ENCODE results near the gene MLLT3.

The MLLT3 gene

DNA sequence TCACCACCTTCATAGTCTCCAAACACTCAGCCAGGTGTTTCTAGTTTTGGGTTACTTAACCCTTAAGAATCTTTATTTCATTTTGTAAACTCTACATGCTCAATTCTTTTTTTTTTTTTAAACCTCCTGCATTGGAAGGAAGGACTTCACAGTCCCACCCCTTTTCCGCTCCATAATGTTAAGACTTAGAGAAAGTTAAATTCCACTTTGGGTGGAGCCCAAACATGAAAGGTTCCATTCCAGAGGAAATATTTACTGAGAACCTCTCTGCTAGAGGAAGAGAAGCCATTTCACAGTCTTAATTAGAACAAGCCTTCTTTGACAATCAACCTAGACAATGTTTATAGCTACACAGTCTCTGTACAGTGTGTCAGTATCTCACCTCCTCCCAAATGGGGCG, 312.3 kb downstream of the MLLT3 start:
- TF ChIP-seq ZNF8 (CRISPR knock-in tag; IDR thresholded peaks at IDR 0.05): no peak
- ATAC-seq: no peak

GRCh38 chr9:20309124-20309523, 313.2 kb downstream of the MLLT3 start:
- TF ChIP-seq ZNF565 (CRISPR knock-in tag; conservative IDR thresholded peaks at IDR 0.05; ENCODE audit: low read depth) (no peak), OSR1 (CRISPR knock-in tag; IDR thresholded peaks at IDR 0.05) (no peak), ZNF8 (CRISPR knock-in tag; IDR thresholded peaks at IDR 0.05) (no peak), ARNTL (CRISPR knock-in tag; IDR thresholded peaks at IDR 0.05; ENCODE audit: borderline replicate concordance, low read depth) (no peak), TOX (CRISPR knock-in tag; IDR thresholded peaks at IDR 0.05; ENCODE audit: borderline replicate concordance) (no peak), GLIS3 (CRISPR knock-in tag; IDR thresholded peaks at IDR 0.05) (no peak), ZFP3 (CRISPR knock-in tag; IDR thresholded peaks at IDR 0.05) (no peak), PPARA (CRISPR knock-in tag; IDR thresholded peaks at IDR 0.05; ENCODE audit: borderline replicate concordance) (no peak), RARB (CRISPR knock-in tag; IDR thresholded peaks at IDR 0.05) (no peak), ZNF70 (CRISPR knock-in tag; IDR thresholded peaks at IDR 0.05) (no peak)
- TF ChIP-seq, protein P1, sequence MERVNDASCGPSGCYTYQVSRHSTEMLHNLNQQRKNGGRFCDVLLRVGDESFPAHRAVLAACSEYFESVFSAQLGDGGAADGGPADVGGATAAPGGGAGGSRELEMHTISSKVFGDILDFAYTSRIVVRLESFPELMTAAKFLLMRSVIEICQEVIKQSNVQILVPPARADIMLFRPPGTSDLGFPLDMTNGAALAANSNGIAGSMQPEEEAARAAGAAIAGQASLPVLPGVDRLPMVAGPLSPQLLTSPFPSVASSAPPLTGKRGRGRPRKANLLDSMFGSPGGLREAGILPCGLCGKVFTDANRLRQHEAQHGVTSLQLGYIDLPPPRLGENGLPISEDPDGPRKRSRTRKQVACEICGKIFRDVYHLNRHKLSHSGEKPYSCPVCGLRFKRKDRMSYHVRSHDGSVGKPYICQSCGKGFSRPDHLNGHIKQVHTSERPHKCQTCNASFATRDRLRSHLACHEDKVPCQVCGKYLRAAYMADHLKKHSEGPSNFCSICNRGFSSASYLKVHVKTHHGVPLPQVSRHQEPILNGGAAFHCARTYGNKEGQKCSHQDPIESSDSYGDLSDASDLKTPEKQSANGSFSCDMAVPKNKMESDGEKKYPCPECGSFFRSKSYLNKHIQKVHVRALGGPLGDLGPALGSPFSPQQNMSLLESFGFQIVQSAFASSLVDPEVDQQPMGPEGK (CRISPR knock-in tag; IDR thresholded peaks at IDR 0.05; ENCODE audit: borderline replicate concordance): no peak
- TF ChIP-seq, protein P2, sequence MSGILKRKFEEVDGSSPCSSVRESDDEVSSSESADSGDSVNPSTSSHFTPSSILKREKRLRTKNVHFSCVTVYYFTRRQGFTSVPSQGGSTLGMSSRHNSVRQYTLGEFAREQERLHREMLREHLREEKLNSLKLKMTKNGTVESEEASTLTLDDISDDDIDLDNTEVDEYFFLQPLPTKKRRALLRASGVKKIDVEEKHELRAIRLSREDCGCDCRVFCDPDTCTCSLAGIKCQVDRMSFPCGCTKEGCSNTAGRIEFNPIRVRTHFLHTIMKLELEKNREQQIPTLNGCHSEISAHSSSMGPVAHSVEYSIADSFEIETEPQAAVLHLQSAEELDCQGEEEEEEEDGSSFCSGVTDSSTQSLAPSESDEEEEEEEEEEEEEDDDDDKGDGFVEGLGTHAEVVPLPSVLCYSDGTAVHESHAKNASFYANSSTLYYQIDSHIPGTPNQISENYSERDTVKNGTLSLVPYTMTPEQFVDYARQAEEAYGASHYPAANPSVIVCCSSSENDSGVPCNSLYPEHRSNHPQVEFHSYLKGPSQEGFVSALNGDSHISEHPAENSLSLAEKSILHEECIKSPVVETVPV (CRISPR knock-in tag; IDR thresholded peaks at IDR 0.05): no peak
- ATAC-seq: no peak

DNA sequence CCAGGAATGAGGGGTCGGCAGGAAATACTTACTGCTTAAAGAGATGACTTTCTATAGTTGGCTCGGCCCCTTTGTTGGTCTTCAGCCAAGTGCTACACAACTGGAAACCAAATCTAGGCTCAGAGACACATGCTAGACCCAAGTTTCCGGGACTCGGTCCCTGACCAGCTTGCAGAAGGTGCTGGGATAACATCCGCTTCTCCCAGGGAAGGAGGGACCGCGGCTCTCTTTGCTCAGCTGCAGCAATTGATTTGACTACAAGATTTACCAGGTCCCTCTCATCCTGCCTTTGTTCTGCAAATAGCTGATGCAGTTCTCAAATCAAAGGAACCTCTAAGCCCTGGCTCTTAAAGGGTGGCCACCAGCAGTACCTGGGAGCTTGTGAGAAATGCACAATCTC, 314.7 kb downstream of the MLLT3 start:
- no peak for ATAC-seq
- TF ChIP-seq TCF4 (CRISPR knock-in tag; IDR thresholded peaks at IDR 0.05; ENCODE audit: borderline replicate concordance) (no peak), ISL1 (CRISPR knock-in tag; IDR thresholded peaks at IDR 0.05) (no peak), POU6F1 (CRISPR knock-in tag; IDR thresholded peaks at IDR 0.05; ENCODE audit: borderline replicate concordance, low read depth) (no peak), SNAI2 (CRISPR knock-in tag; IDR thresholded peaks at IDR 0.05) (no peak), ZNF565 (CRISPR knock-in tag; conservative IDR thresholded peaks at IDR 0.05; ENCODE audit: low read depth) (no peak), ZC3H10 (CRISPR knock-in tag; IDR thresholded peaks at IDR 0.05) (no peak), OSR1 (CRISPR knock-in tag; IDR thresholded peaks at IDR 0.05) (no peak)
- TF ChIP-seq, protein P3, sequence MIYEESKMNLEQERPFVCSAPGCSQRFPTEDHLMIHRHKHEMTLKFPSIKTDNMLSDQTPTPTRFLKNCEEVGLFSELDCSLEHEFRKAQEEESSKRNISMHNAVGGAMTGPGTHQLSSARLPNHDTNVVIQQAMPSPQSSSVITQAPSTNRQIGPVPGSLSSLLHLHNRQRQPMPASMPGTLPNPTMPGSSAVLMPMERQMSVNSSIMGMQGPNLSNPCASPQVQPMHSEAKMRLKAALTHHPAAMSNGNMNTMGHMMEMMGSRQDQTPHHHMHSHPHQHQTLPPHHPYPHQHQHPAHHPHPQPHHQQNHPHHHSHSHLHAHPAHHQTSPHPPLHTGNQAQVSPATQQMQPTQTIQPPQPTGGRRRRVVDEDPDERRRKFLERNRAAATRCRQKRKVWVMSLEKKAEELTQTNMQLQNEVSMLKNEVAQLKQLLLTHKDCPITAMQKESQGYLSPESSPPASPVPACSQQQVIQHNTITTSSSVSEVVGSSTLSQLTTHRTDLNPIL (CRISPR knock-in tag; IDR thresholded peaks at IDR 0.05; ENCODE audit: low read depth): no peak
- TF ChIP-seq, protein P2 (CRISPR knock-in tag; IDR thresholded peaks at IDR 0.05): no peak

DNA sequence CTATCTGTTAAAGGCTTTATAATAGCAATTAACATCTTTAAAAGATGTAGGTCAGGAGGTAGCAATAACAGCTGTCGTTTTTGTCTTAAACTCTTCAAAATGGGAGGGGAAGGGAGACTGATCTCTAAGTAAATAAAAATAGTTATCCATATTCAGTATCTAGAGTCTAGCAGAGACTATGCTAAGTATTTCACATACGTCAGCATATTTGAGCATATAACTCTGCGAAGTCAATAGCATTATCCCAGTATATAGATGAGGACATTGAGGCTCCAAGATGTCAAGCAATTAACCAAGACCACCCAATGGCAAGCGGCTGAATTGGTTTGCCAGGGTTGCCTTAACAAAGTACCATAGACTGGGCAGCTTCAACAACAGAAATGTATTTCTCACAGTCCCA, 316.8 kb downstream of the MLLT3 start:
- ATAC-seq: no peak
- no peak for TF ChIP-seq ZNF565 (CRISPR knock-in tag; conservative IDR thresholded peaks at IDR 0.05; ENCODE audit: low read depth)
- no peak for TF ChIP-seq ZNF70 (CRISPR knock-in tag; IDR thresholded peaks at IDR 0.05)
- TF ChIP-seq CSDC2 (CRISPR knock-in tag; IDR thresholded peaks at IDR 0.05): no peak
- TF ChIP-seq GLIS3 (CRISPR knock-in tag; IDR thresholded peaks at IDR 0.05): no peak
- TF ChIP-seq SNAI2 (CRISPR knock-in tag; IDR thresholded peaks at IDR 0.05): no peak
- no peak for TF ChIP-seq TOX (CRISPR knock-in tag; IDR thresholded peaks at IDR 0.05; ENCODE audit: borderline replicate concordance)
- no peak for TF ChIP-seq OSR1 (CRISPR knock-in tag; IDR thresholded peaks at IDR 0.05)
- TF ChIP-seq ZC3H10 (CRISPR knock-in tag; IDR thresholded peaks at IDR 0.05): no peak

All from SK-N-SH treated with all-trans-retinoic acid at 6 μM for 48 hours (cell line).